GM12892 (cell line): Measurements from ENCODE around the gene CAMTA2.

Experiments used
- DNase-seq: peaks from one replicate; pipeline ENCODE4 v3.0.0; 2011; ENCODE audit not compliant: insufficient read length
- FAIRE-seq: peaks from 2 replicates; lab custom pipeline; 2011; peaks lifted over from hg19 to GRCh38; lab: Jason Lieb, UNC
- POLR2A ChIP-seq: IDR thresholded peaks from 2 replicates; pipeline ENCODE4 v1.6.1; 2011; ENCODE audit warnings: low read depth, low read length, control low read depth
- POLR2AphosphoS5 ChIP-seq: IDR thresholded peaks from 2 replicates; pipeline ENCODE4 v1.6.1; 2011; ENCODE audit warnings: low read depth, low read length, control low read depth
- TAF1 ChIP-seq: IDR thresholded peaks from 2 replicates; pipeline ENCODE4 v1.6.1; 2011; ENCODE audit warnings: low read depth, mild to moderate bottlenecking, control low read depth, low read length, borderline replicate concordance

CAMTA2 gene

DNA sequence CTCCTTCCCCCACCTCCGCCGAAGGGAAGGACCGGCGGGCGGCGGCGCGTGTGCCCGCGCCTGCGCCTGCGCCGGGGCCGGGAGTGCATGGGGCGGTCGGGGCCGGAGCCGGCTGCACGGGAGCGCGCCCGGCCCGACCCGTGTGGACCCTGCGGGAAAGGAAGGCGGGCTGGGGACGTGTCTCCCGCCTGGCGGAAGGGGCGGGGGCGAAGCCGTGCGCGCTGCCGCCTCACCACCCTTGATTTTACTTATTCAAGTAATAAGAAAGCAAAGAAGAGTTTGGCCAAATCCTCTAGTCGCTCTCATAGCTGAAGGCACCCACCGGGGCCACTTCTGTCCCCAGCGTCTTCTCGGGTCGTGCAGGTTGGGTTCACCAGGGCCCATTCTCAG is 38.5 kb downstream of the CAMTA2 start:
- peak; percentile 88 for DNase-seq
- TF ChIP-seq TAF1 (no peak), POLR2A (no peak; the same call in 1 of the 2 replicates), POLR2AphosphoS5 (no peak; the same call in 1 of the 2 replicates)
- FAIRE-seq, result no peak

DNA sequence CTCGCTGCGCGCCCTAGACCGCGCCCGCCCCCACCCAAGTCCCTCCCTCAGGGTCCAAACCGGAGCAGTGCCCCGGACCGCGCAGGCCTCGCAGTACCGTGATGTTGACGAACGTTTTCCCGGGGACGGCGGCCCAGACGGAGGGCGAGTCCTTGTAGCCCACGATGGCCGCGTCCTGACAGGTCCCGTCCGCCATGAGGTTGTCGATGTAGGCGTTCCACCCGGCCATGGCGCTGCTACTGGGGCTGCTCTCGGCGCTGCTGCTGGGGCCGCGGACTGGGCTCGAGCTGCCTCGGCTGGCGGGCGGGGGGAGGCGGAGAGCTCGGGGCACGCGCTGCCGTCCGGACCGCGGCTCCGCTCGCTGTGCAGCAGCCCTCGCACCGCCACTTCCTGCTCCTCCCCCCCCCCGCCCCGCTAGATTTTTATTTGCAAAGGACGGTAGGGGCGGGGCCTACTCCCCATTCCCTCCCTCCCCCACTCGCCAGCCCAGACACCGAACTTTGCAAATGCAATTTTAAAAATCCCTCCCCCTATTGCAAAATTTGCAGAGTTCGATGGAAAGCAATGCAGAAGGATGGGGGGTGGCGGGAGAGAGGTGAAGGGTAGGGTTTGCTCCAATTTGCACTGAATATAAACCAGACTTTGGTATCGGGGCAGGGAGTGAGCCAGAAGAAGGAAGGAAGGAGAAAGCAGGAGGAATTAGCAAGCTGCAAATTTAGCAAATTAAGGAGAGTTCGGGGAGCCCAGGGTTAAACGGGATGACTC is 39.1 kb downstream of the CAMTA2 start, which contains the start of gene PFN1:
Gene PFN1, minus strand, starts transcription at position 365 of the 765 bp plus-strand sequence. Its CDS starts 136 bp downstream, at position 229.
- FAIRE-seq (peak; percentile 94), DNase-seq (no peak)
- peak; percentile 92 for TF ChIP-seq POLR2AphosphoS5
- peak; percentile 79; the same call in 1 of the 2 replicates for TF ChIP-seq TAF1
- TF ChIP-seq POLR2A, result peak; percentile 94

DNA sequence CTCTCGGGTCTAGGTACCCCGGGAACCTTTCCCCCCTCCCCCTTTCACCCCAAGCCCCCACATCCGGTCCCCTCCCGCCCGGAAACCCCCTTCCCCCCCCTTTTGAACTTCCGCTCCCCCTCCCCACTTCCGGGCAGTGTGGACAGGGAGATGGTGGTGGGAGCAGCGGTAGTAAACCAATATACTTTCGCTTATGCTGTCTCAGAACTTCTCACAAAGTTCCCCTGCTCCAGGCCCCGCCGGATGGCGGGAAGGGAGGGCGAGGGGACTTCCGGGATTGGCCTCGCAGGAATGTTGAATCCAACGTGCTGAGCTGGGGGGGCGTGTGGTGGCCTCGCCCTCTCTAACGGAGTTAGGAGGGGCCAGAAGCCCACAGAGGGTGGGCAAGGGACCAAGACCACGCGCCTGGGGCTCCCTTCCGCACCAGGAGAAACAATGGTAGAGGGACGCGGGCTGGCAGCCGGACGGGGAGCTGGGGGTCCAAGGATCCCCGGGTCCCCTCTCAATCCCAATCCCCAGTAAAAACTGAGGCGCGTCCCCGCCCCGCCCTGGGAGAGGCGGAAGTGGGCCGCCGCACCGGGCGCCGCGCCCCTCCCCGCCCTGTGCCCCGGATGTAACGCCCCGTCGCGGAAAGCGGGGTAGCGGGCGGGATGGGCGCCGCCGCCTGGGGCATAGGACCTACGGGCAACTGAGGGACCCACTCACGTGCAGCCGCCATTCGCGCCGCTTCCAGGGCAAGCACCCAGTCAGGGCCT is 39.9 kb downstream of the CAMTA2 start:
- DNase-seq, result no peak
- peak; percentile 24; the same call in 1 of the 2 replicates for TF ChIP-seq POLR2A
- peak; percentile 68; the same call in 1 of the 2 replicates for TF ChIP-seq TAF1
- TF ChIP-seq POLR2AphosphoS5, result peak; percentile 44; the same call in 1 of the 2 replicates
- peak; percentile 96 for FAIRE-seq

DNA sequence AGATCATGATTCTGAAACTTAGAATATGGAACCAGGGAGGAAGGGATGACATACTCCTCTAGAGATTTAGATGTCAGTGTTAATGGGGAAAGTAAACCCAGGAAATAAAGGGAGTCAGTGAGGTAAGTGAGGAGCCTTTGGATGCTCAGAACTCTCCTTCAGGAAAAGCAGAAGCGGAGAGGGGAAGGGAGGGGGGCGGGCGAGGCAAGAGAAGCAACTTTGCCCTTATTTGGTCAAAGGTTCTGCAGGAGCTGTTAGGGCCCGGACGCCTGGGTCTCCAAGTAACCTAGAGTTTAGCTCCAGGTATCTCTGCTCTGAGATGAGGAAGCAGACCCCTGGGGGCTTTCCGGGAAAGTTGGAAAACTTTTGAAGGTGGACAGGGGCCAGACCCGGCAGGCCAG is 40.5 kb downstream of the CAMTA2 start:
- FAIRE-seq, result no peak
- no peak for DNase-seq
- TF ChIP-seq POLR2A (peak; percentile 3; the same call in 1 of the 2 replicates), TAF1 (no peak), POLR2AphosphoS5 (no peak)

DNA sequence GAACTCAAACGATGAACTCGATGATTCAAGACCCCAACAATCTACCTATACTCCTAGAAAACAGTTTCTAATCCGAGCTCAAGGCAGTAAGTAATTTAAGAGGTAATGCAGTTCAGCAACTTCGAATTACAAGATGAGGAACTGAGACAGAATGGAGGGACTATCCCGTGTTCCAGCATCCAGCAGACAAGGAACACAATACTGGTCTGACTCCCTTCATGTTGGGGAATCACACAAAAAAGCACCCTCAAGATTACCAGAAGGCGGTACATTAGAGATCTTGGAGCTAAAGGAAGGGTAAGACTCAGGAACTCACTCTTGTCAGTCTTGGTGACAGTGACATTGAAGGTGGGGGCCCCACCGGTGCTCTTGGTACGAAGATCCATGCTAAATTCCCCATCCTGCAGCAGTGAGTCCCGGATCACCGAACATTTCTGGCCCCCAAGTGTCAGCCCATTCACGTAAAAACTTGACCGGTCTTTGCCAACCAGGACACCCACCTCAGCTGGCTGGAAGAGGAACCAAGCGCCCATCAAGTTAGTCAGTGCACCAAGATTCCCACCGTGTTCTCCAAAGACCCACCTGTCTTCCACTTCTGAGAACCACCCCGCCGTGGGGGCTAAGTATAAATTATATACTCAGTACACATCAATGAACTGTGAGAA is 41.0 kb downstream of the CAMTA2 start:
- FAIRE-seq (peak; percentile 89), DNase-seq (no peak)
- TF ChIP-seq POLR2A (peak; percentile 71), POLR2AphosphoS5 (peak; percentile 80; the same call in 1 of the 2 replicates), TAF1 (peak; percentile 37; the same call in 1 of the 2 replicates)

DNA sequence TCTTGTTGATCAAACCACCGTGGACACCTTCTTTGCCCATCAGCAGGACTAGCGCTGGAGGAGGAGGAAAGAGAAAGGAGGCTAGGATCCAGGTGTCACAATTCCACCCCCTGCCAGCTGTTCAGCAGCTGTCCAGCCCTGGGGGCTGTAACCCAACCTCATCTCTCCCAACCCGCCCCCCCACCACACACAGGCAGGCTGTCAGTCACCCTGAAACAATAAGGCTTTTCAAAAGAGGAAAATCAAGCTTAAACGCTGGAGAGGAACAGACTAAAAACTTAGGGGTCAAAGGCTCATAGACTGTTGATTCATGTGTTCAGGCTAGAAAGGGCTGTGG is 41.6 kb downstream of the CAMTA2 start:
- DNase-seq (no peak), FAIRE-seq (no peak)
- TF ChIP-seq POLR2AphosphoS5, result no peak; the same call in 1 of the 2 replicates
- TF ChIP-seq POLR2A, result no peak
- no peak for TF ChIP-seq TAF1

DNA sequence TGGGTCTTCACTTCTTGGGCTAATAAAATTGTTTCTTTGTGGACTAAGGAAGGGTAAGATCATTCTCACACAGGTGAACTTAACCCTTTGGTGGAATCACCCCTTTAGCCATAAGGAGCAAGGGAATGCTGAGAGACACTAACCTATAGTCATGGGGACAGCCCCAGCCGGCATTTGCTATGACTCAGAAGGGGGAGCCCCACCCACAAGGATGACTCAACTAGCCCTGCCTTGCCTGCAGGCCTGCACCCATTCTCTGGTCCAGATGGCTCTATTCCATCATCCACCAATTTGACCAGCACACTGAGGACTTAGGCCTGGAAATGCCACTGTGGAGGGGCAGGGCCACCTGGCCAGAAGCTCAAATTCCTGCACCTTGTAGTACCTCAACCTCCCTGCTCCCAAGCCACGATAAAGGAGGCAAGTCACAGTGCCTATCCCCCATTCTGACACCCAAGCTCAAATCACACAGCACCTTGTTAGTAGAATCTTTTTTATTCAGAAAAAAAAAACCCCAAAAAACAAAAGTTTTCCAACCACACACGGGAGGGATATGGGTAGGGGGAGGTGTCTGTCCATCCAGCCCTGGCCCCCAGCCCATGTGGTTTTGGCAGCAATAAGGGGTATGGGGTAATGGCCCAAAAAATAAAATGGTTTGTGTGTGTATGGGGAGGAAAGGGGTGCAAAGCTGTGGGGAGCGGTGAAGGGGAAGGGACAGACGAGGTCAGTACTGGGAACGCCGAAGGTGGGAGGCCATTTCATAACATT is 42.1 kb downstream of the CAMTA2 start:
- FAIRE-seq (peak; percentile 98), DNase-seq (no peak)
- peak; percentile 56 for TF ChIP-seq TAF1
- peak; percentile 80 for TF ChIP-seq POLR2AphosphoS5
- TF ChIP-seq POLR2A, result peak; percentile 88

DNA sequence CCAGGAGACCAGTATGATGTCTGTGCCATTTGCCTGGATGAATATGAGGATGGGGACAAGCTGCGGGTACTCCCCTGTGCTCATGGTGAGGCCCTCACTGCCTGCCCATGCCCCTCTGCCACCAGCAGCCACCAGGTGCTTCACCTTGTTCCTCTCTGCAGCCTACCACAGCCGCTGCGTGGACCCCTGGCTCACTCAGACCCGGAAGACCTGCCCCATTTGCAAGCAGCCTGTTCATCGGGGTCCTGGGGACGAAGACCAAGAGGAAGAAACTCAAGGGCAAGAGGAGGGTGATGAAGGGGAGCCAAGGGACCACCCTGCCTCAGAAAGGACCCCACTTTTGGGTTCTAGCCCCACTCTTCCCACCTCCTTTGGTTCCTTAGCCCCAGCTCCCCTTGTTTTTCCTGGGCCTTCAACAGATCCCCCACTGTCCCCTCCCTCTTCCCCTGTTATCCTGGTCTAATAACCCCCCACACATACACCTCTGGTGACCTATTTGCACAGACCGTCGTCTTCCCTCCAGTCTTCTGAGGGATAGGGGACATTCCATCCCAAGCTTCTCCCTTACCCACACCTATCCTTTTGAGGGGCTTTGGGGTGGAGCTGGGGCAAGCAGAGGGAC is 42.8 kb downstream of the CAMTA2 start:
- TF ChIP-seq POLR2AphosphoS5, result peak; percentile 91
- no peak for TF ChIP-seq TAF1
- DNase-seq (no peak), FAIRE-seq (no peak)

DNA sequence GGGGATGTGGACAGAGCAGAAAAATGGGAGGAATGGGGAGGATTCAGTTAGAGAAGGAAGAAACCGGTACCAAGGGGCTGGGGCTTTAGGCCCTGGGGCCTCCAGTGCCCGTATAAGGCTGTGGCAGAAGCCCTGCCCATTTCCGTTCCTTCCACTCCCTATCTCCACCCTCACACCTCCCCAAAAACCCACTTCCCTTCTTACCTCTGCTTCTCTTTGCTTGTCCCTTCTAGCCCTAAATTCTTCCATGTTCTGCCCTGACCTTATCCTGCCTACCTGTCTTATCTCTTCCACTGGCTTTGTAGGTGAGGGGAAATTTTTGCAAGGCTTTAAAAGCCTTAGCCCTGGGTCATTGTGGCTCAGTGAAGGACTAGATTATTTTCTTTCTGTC is 43.3 kb downstream of the CAMTA2 start:
- TF ChIP-seq TAF1 (0 out of 2 replicates have a peak, but pooled peaks have one; percentile 12), POLR2AphosphoS5 (no peak)
- FAIRE-seq, result no peak

DNA sequence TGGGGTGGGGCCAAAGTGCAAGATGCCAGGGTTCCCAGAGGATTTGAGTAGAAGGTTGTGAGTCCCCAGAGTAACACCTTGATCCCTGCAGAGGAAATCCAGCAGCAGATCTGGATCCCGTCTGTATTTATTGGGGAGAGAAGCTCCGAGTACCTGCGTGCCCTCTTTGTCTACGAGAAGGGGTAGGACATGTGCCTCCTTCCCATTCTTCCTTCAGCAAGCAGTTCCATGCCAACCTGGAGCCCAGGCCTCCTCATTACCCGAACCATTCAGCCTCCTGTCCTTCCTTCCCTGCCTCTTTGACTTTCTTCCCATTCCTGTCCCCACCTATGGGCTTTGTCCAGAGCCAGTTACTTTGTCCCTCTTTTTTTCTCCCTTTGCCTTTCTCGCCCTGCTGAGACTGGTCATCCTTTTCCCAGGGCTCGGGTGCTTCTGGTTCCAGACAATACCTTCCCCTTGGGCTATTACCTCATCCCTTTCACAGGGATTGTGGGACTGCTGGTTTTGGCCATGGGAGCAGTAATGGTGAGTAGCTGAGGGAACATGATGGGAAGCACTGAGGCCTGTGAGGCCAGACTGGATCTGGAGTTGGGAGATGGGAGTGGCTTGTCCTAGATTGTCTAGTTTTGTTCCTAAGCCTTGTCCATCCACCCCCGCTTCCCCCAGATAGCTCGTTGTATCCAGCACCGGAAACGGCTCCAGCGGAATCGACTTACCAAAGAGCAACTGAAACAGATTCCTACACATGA is 44.5 kb downstream of the CAMTA2 start:
- TF ChIP-seq TAF1 (no peak), POLR2AphosphoS5 (peak; percentile 85), POLR2A (peak; percentile 27; the same call in 1 of the 2 replicates)
- DNase-seq, result no peak

More for the DNA sequence above, 43.3 kb downstream of the CAMTA2 start:
- no peak for DNase-seq

More for the DNA sequence above, 44.5 kb downstream of the CAMTA2 start:
- FAIRE-seq, result no peak
